HepG2 (cell line): ENCODE results near the gene CACHD1. TPM values are rescaled to one million over a fixed set of nuclear protein-coding genes. Genes with fewer than 3 reads are reported as not detected.

Source experiments
- ATAC-seq: fragments of 200-7000 bp; cut with Tn5 transposase; 3 replicates; pipeline ENCODE4 v1.9.1; 2020; ENCODE audit warnings: mild to moderate bottlenecking, moderate library complexity
- BruUV-seq: library from RNA; stranded (reverse); fragments of 400-500 nt; replicated peaks from 2 replicates; lab custom pipeline; 2021; lab: Mats Ljungman, UMichigan
- CTCF ChIA-PET: fragments of 300-600 bp; formaldehyde crosslinking; extraction: SDS; loops from one replicate; lab custom pipeline; 2021; ENCODE audit warnings: low total read pairs, inconsistent platforms, low intra/inter-chr PET ratio; lab: Yijun Ruan, JAX
- POLR2A ChIA-PET: fragments of 350-600 bp; sonication (Branson Sonifier 250); formaldehyde crosslinking; loops from one replicate; lab custom pipeline; 2020; ENCODE audit warnings: antibody characterized with exemption, inconsistent platforms; lab: Yijun Ruan, JAX
- DNase-seq: peaks from one replicate; pipeline ENCODE4 v3.0.0-alpha.2; 2015; ENCODE audit warnings: low spot score
- FAIRE-seq: peaks from 3 replicates; lab custom pipeline; 2011; peaks lifted over from hg19 to GRCh38; lab: Jason Lieb, UNC
- H2AFZ ChIP-seq: one replicate; pipeline ENCODE4 v1.6.1; 2011; ENCODE audit warnings: low read length, inconsistent platforms
- H3K27ac ChIP-seq: fragments of 300-600 bp; 3 replicates; pipeline ENCODE4 v1.8.0; 2011; ENCODE audit warnings: mixed run types, mild to moderate bottlenecking, mixed read lengths, low read length, inconsistent platforms; ENCODE audit not compliant: insufficient read depth; ENCODE audit errors: extremely low read length
- H3K27me3 ChIP-seq, 2 experiments: fragments of 200-600 bp in 1 of 2; 2 replicates in 1 of 2; 3 replicates in 1 of 2; pipeline versions ENCODE4 v1.6.0 to v1.8.0; 2011; ENCODE audit warnings: low read length in 2 of 2, mild to moderate bottlenecking in 2 of 2, moderate library complexity in 2 of 2, inconsistent platforms in 1 of 2; ENCODE audit not compliant: insufficient read depth in 2 of 2, control insufficient read depth in 1 of 2
- H3K36me3 ChIP-seq, 2 experiments: fragments of 200-600 bp in 1 of 2; replicated peaks in 1 of 2; 2 replicates in 1 of 2; 3 replicates in 1 of 2; pipeline versions ENCODE4 v1.5.1 to v1.8.0; 2011; ENCODE audit warnings: low read length in 2 of 2, inconsistent platforms in 1 of 2; ENCODE audit not compliant: insufficient read depth in 2 of 2, control insufficient read depth in 1 of 2
- H3K4me1 ChIP-seq: 2 replicates; pipeline ENCODE4 v1.5.1; 2012; ENCODE audit warnings: low read length, inconsistent platforms; ENCODE audit not compliant: insufficient read depth
- H3K4me2 ChIP-seq: 2 replicates; pipeline ENCODE4 v1.6.0; 2011; ENCODE audit warnings: low read depth, low read length, inconsistent platforms
- H3K4me3 ChIP-seq, 3 experiments: fragments of 200-600 bp in 1 of 3; sonication (generic), shearing (Covaris generic) in 1 of 3; replicated peaks in 1 of 3; 2 replicates each; pipeline ENCODE4 v1.5.1; 2011 to 2016; ENCODE audit warnings: low read length in 3 of 3, inconsistent platforms in 2 of 3, low read depth in 2 of 3, mild to moderate bottlenecking in 2 of 3, control low read depth in 1 of 3, mixed read lengths in 1 of 3; ENCODE audit not compliant: insufficient read depth in 1 of 3
- H3K79me2 ChIP-seq: one replicate; pipeline ENCODE4 v1.6.1; 2011; ENCODE audit warnings: low read length, inconsistent platforms; ENCODE audit not compliant: insufficient read depth
- H3K9ac ChIP-seq: 2 replicates; pipeline ENCODE4 v1.6.0; 2011; ENCODE audit warnings: mild to moderate bottlenecking, low read depth, low read length, inconsistent platforms; ENCODE audit not compliant: insufficient read depth
- H3K9me3 ChIP-seq: 2 replicates; pipeline ENCODE4 v1.5.1; 2012; ENCODE audit warnings: mild to moderate bottlenecking, low read length
- H4K20me1 ChIP-seq: 2 replicates; pipeline ENCODE4 v1.6.0; 2011; ENCODE audit warnings: inconsistent platforms, mild to moderate bottlenecking, low read length, moderate library complexity; ENCODE audit not compliant: insufficient read depth
- CREB1 ChIP-seq, 2 experiments: fragments of 450-650 bp in 1 of 2; IDR thresholded peaks; 2 replicates each; pipeline ENCODE4 v1.6.1; 2016 to 2017; ENCODE audit warnings: control low read depth in 1 of 2, mild to moderate bottlenecking in 1 of 2, missing compliant biosample characterization in 1 of 2, missing genetic modification characterization in 1 of 2
- NR3C1 ChIP-seq: sonication (generic); formaldehyde crosslinking; IDR thresholded peaks from 2 replicates; pipeline ENCODE4 v1.4.0; 2020; ENCODE audit warnings: missing genetic modification reagents
- SIX1 ChIP-seq: sonication (generic); formaldehyde crosslinking; IDR thresholded peaks from 2 replicates; pipeline ENCODE4 v1.4.0; 2020; ENCODE audit warnings: missing genetic modification reagents, borderline replicate concordance
- SMAD1 ChIP-seq: sonication (generic); formaldehyde crosslinking; IDR thresholded peaks from 2 replicates; pipeline ENCODE4 v1.4.0; 2020; ENCODE audit warnings: missing genetic modification reagents, low read depth, mild to moderate bottlenecking, borderline replicate concordance
- SNAI1 ChIP-seq: sonication (generic); formaldehyde crosslinking; IDR thresholded peaks from 2 replicates; pipeline ENCODE4 v1.5.0; 2020; ENCODE audit warnings: mild to moderate bottlenecking, missing genetic modification reagents, borderline replicate concordance
- ZBTB20 ChIP-seq: sonication (generic); formaldehyde crosslinking; IDR thresholded peaks from 2 replicates; pipeline ENCODE4 v1.8.1; 2023; ENCODE audit warnings: missing genetic modification reagents, low read depth, mild to moderate bottlenecking, borderline replicate concordance
- ZEB1 ChIP-seq: IDR thresholded peaks from 2 replicates; pipeline ENCODE4 v1.6.1; 2012; ENCODE audit warnings: mild to moderate bottlenecking, low read depth, inconsistent platforms; ENCODE audit not compliant: insufficient replicate concordance
- ZNF124 ChIP-seq: sonication (generic); formaldehyde crosslinking; IDR thresholded peaks from 2 replicates; pipeline ENCODE4 v1.4.0; 2020; ENCODE audit warnings: missing genetic modification reagents
- ZNF446 ChIP-seq: sonication (generic); formaldehyde crosslinking; IDR thresholded peaks from 2 replicates; pipeline ENCODE4 v1.5.0; 2020; ENCODE audit warnings: mild to moderate bottlenecking, missing genetic modification reagents
- WGBS: methylation state at CpG from one replicate; pipeline ENCODE4 v1.1.6; 2017; ENCODE audit warnings: low lambda C conversion rate; 5-methylcytosine and 5-hydroxymethylcytosine counted together
- in situ Hi-C: cut with HindIII; loops from 2 replicates; pipeline ENCODE4 v1.10.0; 2017; ENCODE audit warnings: low pct_unique_long_range_greater_than_20kb; ENCODE audit not compliant: extremely low pct_ligation_motif_present
- intact Hi-C: fragments of 100-400 bp; cut with micrococcal nuclease; formaldehyde crosslinking; loops from one replicate; pipeline ENCODE4 v1.10.0; 2022; ENCODE audit not compliant: unreplicated experiment
- polyA plus RNA-seq, 8 experiments: library from polyadenylated mRNA; depleted of rRNA in 3 of 8; stranded (reverse) in 7 of 8; unstranded in 1 of 8; fragments of >200 nt; fragmentation: Illumina TruSeq in 4 of 8; extraction: Trizol in 4 of 8; gene quantifications; 2 replicates each; pipeline versions ENCODE4 v1.2.1 to v1.2.3, GENCODE V29; 2011 to 2016; ENCODE audit warnings: low read depth in 4 of 8, missing spikeins in 1 of 8, mixed read lengths in 1 of 8; ENCODE audit not compliant: insufficient read depth in 1 of 8
- total RNA-seq, 5 experiments: library from RNA; depleted of rRNA; stranded (reverse); fragments of >200 nt; fragmentation: Illumina TruSeq; extraction: Trizol; gene quantifications; 2 replicates each; pipeline ENCODE4 v1.2.3, GENCODE V29; 2016; ENCODE audit warnings: low read depth in 1 of 5

The CACHD1 gene
- total and polyA plus RNA-seq, 2 of the 13 experiments (the other 11 are each of a cell fraction or from before 2014, with no cell fraction given), result 0.11 TPM; not detected in 1

DNA sequence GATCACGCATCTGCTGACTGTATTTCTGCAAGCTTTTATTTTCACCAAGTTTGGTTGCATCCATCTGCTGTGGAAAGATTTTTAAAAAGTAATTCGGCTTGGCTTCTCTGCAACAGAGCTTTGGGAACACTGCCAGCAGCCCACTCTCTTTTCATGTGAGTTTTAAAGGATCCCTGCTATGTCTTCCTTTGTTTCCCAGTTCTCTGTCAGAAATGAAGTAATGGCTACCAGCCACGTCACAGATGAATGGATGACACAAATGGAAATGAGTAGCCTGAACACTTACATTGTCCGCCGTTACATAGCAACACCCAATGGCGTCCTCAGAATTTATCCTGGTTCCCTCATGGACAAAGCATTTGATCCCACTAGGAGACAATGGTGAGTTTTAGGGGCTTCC lies 194.4 kb downstream of the CACHD1 start:
- Histone ChIP-seq H3K4me1 (no peaks in the 10 kb centered on the region), H3K36me3 (no peaks in the 10 kb centered on the region), H3K79me2 (no peaks in the 10 kb centered on the region), H3K4me3 (no peak overlapping the region), H3K27me3 (no peaks in the 10 kb centered on the region), H3K27ac (no peak overlapping the region), H3K9me3 (no peaks in the 10 kb centered on the region), H2AFZ (no peak overlapping the region), H4K20me1 (no peaks in the 10 kb centered on the region), H3K4me2 (no peak overlapping the region)
- POLR2A ChIA-PET, result no interaction called here
- intact Hi-C loops (no loop called here), in situ Hi-C loops (no loop called here)
- CTCF ChIA-PET, result no interaction called here
- no TSS peak for BruUV-seq
- FAIRE-seq, result no peak
- no peak for ATAC-seq
- 55% methylated on average over 6 of the region's 6 CpGs for WGBS
- no peak for DNase-seq
- TF ChIP-seq CREB1 (IDR thresholded peaks at IDR 0.05), result peak; percentile 53; the same call in 1 of the 2 replicates
- no peak for TF ChIP-seq CREB1 (CRISPR knock-in tag; IDR thresholded peaks at IDR 0.05)
- TF ChIP-seq SIX1 (CRISPR knock-in tag), result no peak
- TF ChIP-seq, all 625 proteins: peak for 1
- no peak overlapping the region for H3K9ac ChIP-seq

DNA sequence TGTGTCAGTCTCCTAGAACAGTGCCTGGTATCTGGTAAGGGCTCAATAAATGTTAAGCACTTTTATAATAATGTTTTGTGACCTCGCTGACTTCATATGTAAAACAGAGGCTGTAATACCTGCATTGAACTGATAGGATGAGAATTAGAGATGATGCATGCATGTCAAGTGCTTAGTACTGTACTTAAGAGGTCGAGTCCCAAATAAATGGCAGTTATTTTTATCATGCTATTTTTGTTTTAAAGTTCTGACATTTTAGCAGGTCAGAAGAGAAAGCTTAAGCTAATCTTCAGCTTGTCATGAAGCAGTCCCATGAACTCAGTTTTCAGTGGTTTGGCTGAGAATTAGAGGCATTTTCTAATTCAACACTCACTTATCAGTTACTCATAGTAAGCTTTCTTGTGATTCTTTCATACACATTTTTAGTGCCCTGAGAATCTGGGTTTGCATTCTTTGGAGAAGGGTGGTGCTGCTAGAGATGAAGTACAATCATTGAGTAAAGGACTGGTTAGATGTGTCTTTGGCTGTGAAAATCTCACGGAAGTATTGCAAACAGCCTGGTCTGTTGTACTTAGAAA lies 199.3 kb downstream of the CACHD1 start:
- 17% methylated on average over 3 of the region's 3 CpGs for WGBS
- Histone ChIP-seq H3K79me2 (no peaks in the 10 kb centered on the region), H4K20me1 (no peaks in the 10 kb centered on the region)
- no TSS peak for BruUV-seq
- TF ChIP-seq NR3C1 (CRISPR knock-in tag) (no peak), ZEB1 (no peak), SNAI1 (CRISPR knock-in tag) (no peak), ZNF124 (CRISPR knock-in tag) (no peak), ZBTB20 (CRISPR knock-in tag) (no peak), ZNF446 (CRISPR knock-in tag) (no peak), SMAD1 (CRISPR knock-in tag) (no peak)
- TF ChIP-seq, all 625 proteins: peak for 0
- ChIA-PET POLR2A (no interaction called here), CTCF (no interaction called here)
- Histone ChIP-seq H3K36me3 (no peaks in the 10 kb centered on the region), H3K27ac (no peak overlapping the region), H3K9me3 (no peaks in the 10 kb centered on the region), H2AFZ (no peak overlapping the region), H3K4me2 (no peak overlapping the region), H3K4me3 (no peak overlapping the region), H3K9ac (no peak overlapping the region), H3K27me3 (no peaks in the 10 kb centered on the region), H3K4me1 (no peaks in the 10 kb centered on the region)
- DNase-seq (no peak), ATAC-seq (no peak), FAIRE-seq (no peak)
- intact Hi-C loops (no loop called here), in situ Hi-C loops (no loop called here)
